H1 (cell line): ENCODE results near the gene SPRR1B. TPM values are rescaled to one million over a fixed set of nuclear protein-coding genes. Genes with fewer than 3 reads are reported as not detected.

Experiments
- CTCF ChIA-PET: fragments of 300-600 bp; sonication (Branson Sonifier 250); formaldehyde crosslinking; loops from one replicate; lab custom pipeline; 2021; ENCODE audit not compliant: partially characterized antibody; lab: Charles Lee
- POLR2A ChIA-PET: fragments of 300-600 bp; sonication (Branson Sonifier 250); formaldehyde crosslinking; loops from one replicate; lab custom pipeline; 2021; ENCODE audit warnings: inconsistent platforms; ENCODE audit not compliant: partially characterized antibody; lab: Charles Lee
- DNase-seq, 2 experiments: peaks; one replicate each; pipeline versions ENCODE4 v3.0.0 to v3.0.0-alpha.2; 2010 to 2022; ENCODE audit warnings: low spot score in 2 of 2, low read depth in 1 of 2, mixed read lengths in 1 of 2
- FAIRE-seq: peaks from 2 replicates; lab custom pipeline; 2011; peaks lifted over from hg19 to GRCh38; lab: Jason Lieb, UNC
- H2AFZ ChIP-seq: 2 replicates; pipeline ENCODE4 v1.8.1; 2012; ENCODE audit warnings: low read length, inconsistent platforms
- H2AK5ac ChIP-seq: 2 replicates; pipeline ENCODE4 v1.6.1; 2013; ENCODE audit warnings: low read depth, low read length
- H2BK120ac ChIP-seq: replicated peaks from 2 replicates; pipeline ENCODE3; 2013; ENCODE audit warnings: low read depth, low read length, inconsistent platforms
- H2BK12ac ChIP-seq: 2 replicates; pipeline ENCODE4 v1.6.1; 2013; ENCODE audit warnings: low read depth, low read length
- H2BK15ac ChIP-seq: 2 replicates; pipeline ENCODE4 v1.6.1; 2013; ENCODE audit warnings: low read length
- H2BK20ac ChIP-seq: 2 replicates; pipeline ENCODE4 v1.6.1; 2013; ENCODE audit warnings: low read length
- H2BK5ac ChIP-seq: 2 replicates; pipeline ENCODE4 v1.6.1; 2013; ENCODE audit warnings: low read depth, low read length
- H3K14ac ChIP-seq: 2 replicates; pipeline ENCODE4 v1.6.1; 2013; ENCODE audit warnings: inconsistent platforms; ENCODE audit not compliant: insufficient read length
- H3K18ac ChIP-seq: 2 replicates; pipeline ENCODE4 v1.6.1; 2013; ENCODE audit warnings: low read length; ENCODE audit errors: extremely low read depth
- H3K23ac ChIP-seq: 2 replicates; pipeline ENCODE4 v1.6.1; 2013; ENCODE audit warnings: inconsistent platforms; ENCODE audit not compliant: insufficient read length
- H3K23me2 ChIP-seq: 2 replicates; pipeline ENCODE4 v1.6.1; 2013; ENCODE audit warnings: low read depth, low read length
- H3K27ac ChIP-seq: 2 replicates; pipeline ENCODE4 v1.6.1; 2011; ENCODE audit warnings: low read depth, low read length, inconsistent platforms
- H3K27me3 ChIP-seq, 4 experiments: replicated peaks in 1 of 4; 1 replicate in 1 of 4; 2 replicates in 3 of 4; pipeline versions ENCODE4 v1.6.1 to v1.8.1; 2011 to 2013; ENCODE audit warnings: low read length in 3 of 4, mild to moderate bottlenecking in 3 of 4, inconsistent platforms in 2 of 4, mixed read lengths in 2 of 4, moderate library complexity in 1 of 4; ENCODE audit not compliant: control insufficient read depth in 3 of 4, insufficient read depth in 3 of 4; ENCODE audit errors: extremely low read depth in 1 of 4
- H3K36me3 ChIP-seq, 4 experiments: 2 replicates each; pipeline versions ENCODE4 v1.6.1 to v1.8.1; 2011 to 2013; ENCODE audit warnings: mild to moderate bottlenecking in 4 of 4, low read length in 3 of 4, moderate library complexity in 2 of 4, control low read depth in 1 of 4, inconsistent platforms in 1 of 4; ENCODE audit not compliant: insufficient read depth in 4 of 4, control insufficient read depth in 2 of 4
- H3K4ac ChIP-seq: replicated peaks from 2 replicates; pipeline ENCODE3; 2013; ENCODE audit warnings: low read length, low read depth, mixed read lengths, inconsistent platforms; ENCODE audit not compliant: insufficient read length
- H3K4me1 ChIP-seq, 4 experiments: replicated peaks in 1 of 4; 1 replicate in 1 of 4; 2 replicates in 3 of 4; pipeline versions ENCODE4 v1.6.1 to v1.8.1; 2011 to 2013; ENCODE audit warnings: low read length in 3 of 4, inconsistent platforms in 2 of 4, mixed read lengths in 1 of 4; ENCODE audit not compliant: insufficient read depth in 4 of 4, control insufficient read depth in 3 of 4
- H3K4me2 ChIP-seq, 2 experiments: 2 replicates each; pipeline versions ENCODE4 v1.6.1 to v1.8.1; 2011 to 2013; ENCODE audit warnings: low read depth in 2 of 2, low read length in 2 of 2, control low read depth in 1 of 2, inconsistent platforms in 1 of 2, mild to moderate bottlenecking in 1 of 2; ENCODE audit not compliant: insufficient read depth in 1 of 2
- H3K4me3 ChIP-seq, 4 experiments: fragments of 200-600, 300-600 bp in 1 of 4; sonication (generic), shearing (Covaris generic), sonication (Bioruptor Twin) in 1 of 4; 2 replicates each; pipeline versions ENCODE4 v1.5.1 to v1.8.1; 2011 to 2016; ENCODE audit warnings: low read length in 4 of 4, low read depth in 3 of 4, control low read depth in 2 of 4, inconsistent platforms in 2 of 4, mild to moderate bottlenecking in 2 of 4, mixed read lengths in 1 of 4, moderate library complexity in 1 of 4; ENCODE audit not compliant: insufficient read depth in 2 of 4; ENCODE audit errors: extremely low read depth in 1 of 4
- H3K56ac ChIP-seq: replicated peaks from 2 replicates; pipeline ENCODE3; 2013; ENCODE audit warnings: low read depth, mild to moderate bottlenecking, mixed read lengths, low read length, inconsistent platforms; ENCODE audit not compliant: insufficient read length
- H3K79me1 ChIP-seq: 2 replicates; pipeline ENCODE4 v1.6.1; 2013; ENCODE audit warnings: low read depth, low read length, control low read depth
- H3K79me2 ChIP-seq, 2 experiments: 2 replicates each; pipeline versions ENCODE4 v1.6.1 to v1.8.1; 2012 to 2013; ENCODE audit warnings: low read length in 2 of 2, mild to moderate bottlenecking in 2 of 2, inconsistent platforms in 1 of 2; ENCODE audit not compliant: insufficient read depth in 2 of 2, control insufficient read depth in 1 of 2
- H3K9ac ChIP-seq, 4 experiments: replicated peaks in 1 of 4; 1 replicate in 1 of 4; 2 replicates in 3 of 4; pipeline versions ENCODE4 v1.6.1 to v1.8.1; 2011 to 2013; ENCODE audit warnings: low read depth in 3 of 4, low read length in 3 of 4, control low read depth in 2 of 4, mild to moderate bottlenecking in 2 of 4, moderate library complexity in 2 of 4, inconsistent platforms in 1 of 4; ENCODE audit errors: extremely low read depth in 1 of 4
- H3K9me3 ChIP-seq, 2 experiments: 2 replicates each; pipeline versions ENCODE4 v1.6.1 to v1.8.1; 2012 to 2013; ENCODE audit warnings: mild to moderate bottlenecking in 2 of 2, moderate library complexity in 2 of 2, control low read depth in 1 of 2, inconsistent platforms in 1 of 2, low read depth in 1 of 2, low read length in 1 of 2, mixed read lengths in 1 of 2; ENCODE audit not compliant: insufficient read depth in 2 of 2
- H4K20me1 ChIP-seq, 2 experiments: replicated peaks in 1 of 2; 2 replicates each; pipeline versions ENCODE3 to v1.8.1; 2011 to 2013; ENCODE audit warnings: inconsistent platforms in 2 of 2, low read length in 2 of 2, mild to moderate bottlenecking in 1 of 2; ENCODE audit not compliant: insufficient read depth in 2 of 2, control insufficient read depth in 1 of 2
- H4K5ac ChIP-seq: 2 replicates; pipeline ENCODE4 v1.6.1; 2013; ENCODE audit warnings: low read length, low read depth, mixed read lengths, inconsistent platforms; ENCODE audit not compliant: insufficient read length
- H4K8ac ChIP-seq: 2 replicates; pipeline ENCODE4 v1.8.0; 2013; ENCODE audit warnings: mild to moderate bottlenecking, moderate library complexity, low read length, inconsistent platforms; ENCODE audit not compliant: insufficient read depth; ENCODE audit errors: extremely low read depth
- H4K91ac ChIP-seq: replicated peaks from 2 replicates; pipeline ENCODE3; 2013; ENCODE audit warnings: low read length, mixed read lengths, inconsistent platforms; ENCODE audit not compliant: insufficient read length
- BCL11A ChIP-seq, 2 experiments: IDR thresholded peaks; one replicate each; pipeline ENCODE4 v1.6.1; 2011; ENCODE audit warnings: low read depth in 2 of 2, low read length in 2 of 2, mild to moderate bottlenecking in 2 of 2
- SIN3A ChIP-seq, 2 experiments: IDR thresholded peaks in 1 of 2; conservative IDR thresholded peaks in 1 of 2; 2 replicates each; pipeline ENCODE4 v1.6.1; 2011 to 2012; ENCODE audit warnings: low read length in 2 of 2, improper control_type of control experiment in 1 of 2, low read depth in 1 of 2, mild to moderate bottlenecking in 1 of 2
- SP2 ChIP-seq: IDR thresholded peaks from 2 replicates; pipeline ENCODE4 v1.6.1; 2012; ENCODE audit warnings: mild to moderate bottlenecking, low read length, inconsistent platforms
- WGBS, 2 experiments: shearing (Covaris generic) in 1 of 2; methylation state at CpG; one replicate each; pipeline versions ENCODE4 v1.1.6 to v1.1.7; 2013 to 2015; ENCODE audit warnings: low lambda C conversion rate in 2 of 2, mixed read lengths in 2 of 2, inconsistent platforms in 1 of 2, low coverage in 1 of 2, missing lambda C conversion rate in 1 of 2; ENCODE audit not compliant: insufficient replicate concordance in 2 of 2, insufficient coverage in 1 of 2, insufficient read length in 1 of 2; ENCODE audit errors: extremely low coverage in 1 of 2, missing lambda C conversion rate in 1 of 2; 5-methylcytosine and 5-hydroxymethylcytosine counted together
- polyA plus RNA-seq, 7 experiments: library from polyadenylated mRNA; depleted of rRNA in 3 of 7; stranded (reverse) in 5 of 7; unstranded in 2 of 7; fragments of >200 nt in 5 of 7; fragments of 200-250 nt in 2 of 7; gene quantifications; 1 replicate in 5 of 7; 2 replicates in 1 of 7; 4 replicates in 1 of 7; pipeline versions ENCODE4 v1.2.1 to v1.2.3, GENCODE V29; 2011 to 2013; ENCODE audit warnings: missing spikeins in 2 of 7, mixed read lengths in 2 of 7
- total RNA-seq: library from RNA; stranded (reverse); fragmentation: NEBNext Ultra II Directional; extraction: Animal tissue kit (Norgen Biotek cat#: 25700); gene quantifications from 2 replicates; pipeline ENCODE4 v1.2.1, GENCODE V29; 2021

Gene SPRR1B
- total and polyA plus RNA-seq, 2 of the 8 experiments (the other 6 are each of a cell fraction or from before 2014, with no cell fraction given) = 0.23 TPM; not detected in 1

- H4K8ac ChIP-seq = no peak overlapping the region
- WGBS, 2 experiments = 80% methylated on average over 4 of the region's 4 CpGs; no CpG with 5 or more reads in 1 of the 2 experiments
- no peaks in the 10 kb centered on the region for H4K20me1 ChIP-seq
- ChIA-PET CTCF (interaction anchor here (1.8 kb wide), 1 partner anchor 209 kb away, joined by 6 read pairs; no protein-coding TSS in a partner anchor), POLR2A (no interaction called here)
- H3K4me3 ChIP-seq = no peak overlapping the region
- H3K18ac ChIP-seq = no peak overlapping the region
- H3K27ac ChIP-seq = no peak overlapping the region
- no peaks in the 10 kb centered on the region for H3K4me1 ChIP-seq
- no peak overlapping the region; the same call in 1 of the 2 replicates for H2AFZ ChIP-seq
- H3K23me2 ChIP-seq = no peaks in the 10 kb centered on the region; the same call in 1 of the 2 replicates
- H3K79me2 ChIP-seq = no peaks in the 10 kb centered on the region
- no peaks in the 10 kb centered on the region for H3K27me3 ChIP-seq
- H2BK15ac ChIP-seq = no peak overlapping the region
- no peak overlapping the region for H2BK12ac ChIP-seq
- TF ChIP-seq SIN3A (conservative IDR thresholded peaks at IDR 0.05 in 1 of 2, IDR thresholded peaks at IDR 0.05 in 1 of 2; ENCODE audit: low read depth in 1 of 2, low read length in 2 of 2) = no peak
- TF ChIP-seq SP2 = no peak
- TF ChIP-seq BCL11A (IDR thresholded peaks at IDR 0.05; ENCODE audit: low read depth in 2 of 2, low read length in 2 of 2) = no peak
- no peak overlapping the region for H3K4me2 ChIP-seq
- H3K23ac ChIP-seq = no peak overlapping the region
- H3K9me3 ChIP-seq = no peaks in the 10 kb centered on the region; a peak in 1 of 4 replicates
- DNase-seq (no peak), FAIRE-seq (no peak)
- H3K36me3 ChIP-seq = no peaks in the 10 kb centered on the region
- no peak overlapping the region for H3K14ac ChIP-seq
- H3K9ac ChIP-seq = no peak overlapping the region
- H2BK5ac ChIP-seq = no peak overlapping the region
- no peak overlapping the region for H4K5ac ChIP-seq
- no peak overlapping the region for H2BK120ac ChIP-seq
- H2BK20ac ChIP-seq = no peak overlapping the region
- no peak overlapping the region for H3K4ac ChIP-seq
- H4K91ac ChIP-seq = no peak overlapping the region
- H2AK5ac ChIP-seq = no peak overlapping the region
- no peak overlapping the region for H3K56ac ChIP-seq
- no peaks in the 10 kb centered on the region for H3K79me1 ChIP-seq
These were observed 48.9 kb upstream of the SPRR1B start for GRCh38 chr1:152982076-152982475.
